IMR-90 (cell line): ENCODE measurements around the gene LRPAP1. TPM values are rescaled to one million over a fixed set of nuclear protein-coding genes. Genes with fewer than 3 reads are reported as not detected.

Experiments
- ATAC-seq: fragments of 200-7000 bp; cut with Tn5 transposase; 2 replicates; pipeline ENCODE4 v1.9.1; 2020; ENCODE audit warnings: low read depth, mild to moderate bottlenecking, moderate library complexity
- BruUV-seq: library from RNA; stranded (reverse); fragments of 400-500 nt; replicated peaks from 2 replicates; lab custom pipeline; 2021; lab: Mats Ljungman, UMichigan
- CTCF ChIA-PET: fragments of 300-600 bp; formaldehyde crosslinking; extraction: SDS; loops from one replicate; lab custom pipeline; 2021; ENCODE audit warnings: antibody characterized with exemption; lab: Yijun Ruan, JAX
- POLR2A ChIA-PET: fragments of 300-600 bp; sonication (Branson Sonifier 250); formaldehyde crosslinking; loops from one replicate; lab custom pipeline; 2022; ENCODE audit warnings: antibody characterized with exemption; ENCODE audit not compliant: unreplicated experiment; lab: Charles Lee
- DNase-seq: peaks from one replicate; pipeline ENCODE4 v3.0.0; 2013
- H2AFZ ChIP-seq: replicated peaks from 2 replicates; pipeline ENCODE3; 2013; ENCODE audit warnings: low read length, mild to moderate bottlenecking; ENCODE audit not compliant: poor library complexity
- H2AK5ac ChIP-seq: 2 replicates; pipeline ENCODE4 v1.6.1; 2013; ENCODE audit warnings: low read depth, low read length, inconsistent platforms
- H2AK9ac ChIP-seq: replicated peaks from 2 replicates; pipeline ENCODE3; 2013; ENCODE audit warnings: mild to moderate bottlenecking, low read depth, low read length, moderate library complexity; ENCODE audit not compliant: poor library complexity
- H2BK120ac ChIP-seq: 2 replicates; pipeline ENCODE4 v1.6.1; 2013; ENCODE audit warnings: low read depth, low read length, inconsistent platforms
- H2BK15ac ChIP-seq: 3 replicates; pipeline ENCODE4 v1.6.1; 2013; ENCODE audit warnings: low read depth, low read length, inconsistent platforms
- H2BK20ac ChIP-seq: 2 replicates; pipeline ENCODE4 v1.6.1; 2013; ENCODE audit warnings: low read depth, mild to moderate bottlenecking, inconsistent platforms, low read length, moderate library complexity
- H2BK5ac ChIP-seq: 2 replicates; pipeline ENCODE4 v1.6.1; 2013; ENCODE audit warnings: mild to moderate bottlenecking, low read depth, low read length, inconsistent platforms; ENCODE audit not compliant: poor library complexity, severe bottlenecking
- H3K14ac ChIP-seq: replicated peaks from 2 replicates; pipeline ENCODE4 v1.6.1; 2013; ENCODE audit warnings: low read depth, low read length, inconsistent platforms
- H3K18ac ChIP-seq: 2 replicates; pipeline ENCODE4 v1.6.1; 2013; ENCODE audit warnings: low read depth, low read length, control low read depth
- H3K23ac ChIP-seq: 2 replicates; pipeline ENCODE4 v1.6.1; 2013; ENCODE audit warnings: low read depth, low read length, inconsistent platforms
- H3K27ac ChIP-seq: 2 replicates; pipeline ENCODE4 v1.5.1; 2013; ENCODE audit warnings: mild to moderate bottlenecking, control low read depth, low read length; ENCODE audit not compliant: insufficient read depth
- H3K27me3 ChIP-seq: 2 replicates; pipeline ENCODE4 v1.6.1; 2013; ENCODE audit warnings: low read length; ENCODE audit not compliant: control insufficient read depth, insufficient read depth
- H3K36me3 ChIP-seq: 2 replicates; pipeline ENCODE4 v1.6.1; 2013; ENCODE audit warnings: low read length, mixed read lengths; ENCODE audit not compliant: control insufficient read depth, insufficient read depth
- H3K4ac ChIP-seq: 2 replicates; pipeline ENCODE4 v1.6.1; 2013; ENCODE audit warnings: low read depth, low read length, inconsistent platforms
- H3K4me1 ChIP-seq: 2 replicates; pipeline ENCODE4 v1.6.1; 2013; ENCODE audit warnings: low read length, mixed read lengths; ENCODE audit not compliant: control insufficient read depth, insufficient read depth
- H3K4me2 ChIP-seq: 2 replicates; pipeline ENCODE4 v1.6.1; 2013; ENCODE audit warnings: low read depth, mild to moderate bottlenecking, control low read depth, low read length, moderate library complexity
- H3K4me3 ChIP-seq: 2 replicates; pipeline ENCODE4 v1.5.1; 2013; ENCODE audit warnings: low read depth, mild to moderate bottlenecking, control low read depth, low read length, moderate library complexity; ENCODE audit not compliant: insufficient read depth
- H3K56ac ChIP-seq: 2 replicates; pipeline ENCODE4 v1.6.1; 2013; ENCODE audit warnings: low read length, inconsistent platforms; ENCODE audit not compliant: insufficient read depth; ENCODE audit errors: extremely low read depth
- H3K79me1 ChIP-seq, 2 experiments: 2 replicates each; pipeline ENCODE4 v1.6.1; 2013; ENCODE audit warnings: low read length in 2 of 2, inconsistent platforms in 1 of 2, low read depth in 1 of 2
- H3K9ac ChIP-seq: 2 replicates; pipeline ENCODE4 v1.6.1; 2013; ENCODE audit warnings: low read depth, low read length, control low read depth
- H3K9me1 ChIP-seq: 2 replicates; pipeline ENCODE4 v1.6.1; 2013; ENCODE audit warnings: low read length, inconsistent platforms; ENCODE audit not compliant: insufficient read depth
- H3K9me3 ChIP-seq: 2 replicates; pipeline ENCODE4 v1.6.1; 2013; ENCODE audit warnings: low read length; ENCODE audit not compliant: control insufficient read depth, insufficient read depth
- H4K20me1 ChIP-seq: 2 replicates; pipeline ENCODE4 v1.6.1; 2013; ENCODE audit warnings: low read length, inconsistent platforms; ENCODE audit not compliant: insufficient read depth
- H4K5ac ChIP-seq: 2 replicates; pipeline ENCODE4 v1.6.1; 2013; ENCODE audit warnings: mild to moderate bottlenecking, low read depth, low read length, control low read depth
- H4K8ac ChIP-seq, 2 experiments: 2 replicates each; pipeline ENCODE4 v1.6.1; 2013; ENCODE audit warnings: low read depth in 2 of 2, low read length in 2 of 2, control low read depth in 1 of 2, inconsistent platforms in 1 of 2
- H4K91ac ChIP-seq: 2 replicates; pipeline ENCODE4 v1.6.1; 2013; ENCODE audit warnings: low read depth, low read length, inconsistent platforms; ENCODE audit not compliant: insufficient read depth
- CEBPB ChIP-seq: IDR thresholded peaks from 2 replicates; pipeline ENCODE4 v1.6.1; 2012; ENCODE audit warnings: low read depth, low read length, improper control_type of control experiment
- MXI1 ChIP-seq: IDR thresholded peaks from 2 replicates; pipeline ENCODE4 v1.6.1; 2012; ENCODE audit warnings: low read depth, mild to moderate bottlenecking, low read length, moderate library complexity, borderline replicate concordance
- POLR2A ChIP-seq: IDR thresholded peaks from 2 replicates; pipeline ENCODE4 v1.6.1; 2012; ENCODE audit warnings: mild to moderate bottlenecking, low read depth, low read length
- RAD21 ChIP-seq: IDR thresholded peaks from 2 replicates; pipeline ENCODE4 v1.6.1; 2012; ENCODE audit warnings: low read length, improper control_type of control experiment
- RCOR1 ChIP-seq: IDR thresholded peaks from 2 replicates; pipeline ENCODE4 v1.6.1; 2012; ENCODE audit warnings: mild to moderate bottlenecking, low read length, improper control_type of control experiment; ENCODE audit not compliant: insufficient replicate concordance
- RFX5 ChIP-seq: IDR thresholded peaks from 2 replicates; pipeline ENCODE4 v1.8.0; 2012; ENCODE audit warnings: low read depth, mild to moderate bottlenecking, low read length, moderate library complexity
- SMC3 ChIP-seq: fragments of 150-350 bp; IDR thresholded peaks from 2 replicates; pipeline ENCODE4 v1.6.1; 2016; ENCODE audit warnings: low read depth, mild to moderate bottlenecking, antibody characterized with exemption, low read length, moderate library complexity
- WGBS, 2 experiments: methylation state at CpG; one replicate each; pipeline versions ENCODE4 v1.1.5 to v1.1.7; 2013; ENCODE audit warnings: missing lambda C conversion rate in 2 of 2; ENCODE audit not compliant: insufficient read length in 1 of 2; ENCODE audit errors: extremely low coverage in 2 of 2; 5-methylcytosine and 5-hydroxymethylcytosine counted together
- dilution Hi-C: fragments of 300-500 bp; cut with HindIII; formaldehyde crosslinking; loops from one replicate; pipeline ENCODE4 v1.14.3; 2018; ENCODE audit warnings: low sequenced_read_pairs; ENCODE audit not compliant: unreplicated experiment
- in situ Hi-C: fragments of 300-500 bp; cut with MboI; formaldehyde crosslinking; loops from 3 replicates; pipeline ENCODE4 v1.14.3; 2019; ENCODE audit warnings: low sequenced_read_pairs, inconsistent platforms, mixed read lengths
- intact Hi-C: fragments of 100-400 bp; cut with micrococcal nuclease; formaldehyde crosslinking; loops from 2 replicates; pipeline ENCODE4 v1.10.0; 2022
- polyA plus RNA-seq, 3 experiments: library from polyadenylated mRNA; depleted of rRNA; stranded (reverse); fragments of >200 nt; gene quantifications; 2 replicates each; pipeline ENCODE4 v1.2.3, GENCODE V29; 2012; ENCODE audit warnings: low replicate concordance in 1 of 3
- total RNA-seq: library from RNA; depleted of rRNA; stranded (reverse); fragments of >200 nt; gene quantifications from 2 replicates; pipeline ENCODE4 v1.2.3, GENCODE V29; 2012

The LRPAP1 gene
- total and polyA plus RNA-seq, 2 of the 4 experiments (the other 2 are of a cell fraction), result 135 to 175 TPM

GRCh38 chr4:3492741-3493719 lies 39.2 kb downstream of the LRPAP1 start:
- intact Hi-C loops, result no loop called here
- 74% methylated on average over 40 of the region's 55 CpGs; no CpG with 5 or more reads in 1 of the 2 experiments for WGBS, 2 experiments
- peak overlapping the region; percentile 58 for H2AFZ ChIP-seq

More at GRCh38 chr4:3492741-3493719, 39.2 kb downstream of the LRPAP1 start:
- Histone ChIP-seq H3K27me3 (peaks cover 14% of the 10 kb centered on the region; the same call in 1 of the 2 replicates), H3K36me3 (peaks cover 2% of the 10 kb centered on the region; the same call in 1 of the 2 replicates), H3K23ac (no peak overlapping the region), H3K4ac (no peak overlapping the region), H4K5ac (no peak overlapping the region), H3K4me3 (no peak overlapping the region), H3K4me2 (no peak overlapping the region), H2AK5ac (no peak overlapping the region), H2AK9ac (no peak overlapping the region), H3K4me1 (no peaks in the 10 kb centered on the region), H4K91ac (no peak overlapping the region), H3K9me1 (no peaks in the 10 kb centered on the region), H3K9ac (no peak overlapping the region), H2BK15ac (no peak overlapping the region), H2BK5ac (no peak overlapping the region), H3K56ac (no peak overlapping the region), H3K27ac (no peak overlapping the region), H4K20me1 (peaks cover 20% of the 10 kb centered on the region), H3K18ac (no peak overlapping the region), H3K79me1 (no peaks in the 10 kb centered on the region), H4K8ac (no peak overlapping the region), H2BK20ac (no peak overlapping the region), H2BK120ac (no peak overlapping the region), H3K9me3 (no peaks in the 10 kb centered on the region), H3K14ac (no peak overlapping the region)
- dilution Hi-C loops, result no loop called here
- in situ Hi-C loops, result no loop called here
- no peak for ATAC-seq
- no TSS peak for BruUV-seq
- peak; percentile 52 for DNase-seq
- ChIA-PET POLR2A (no interaction called here), CTCF (no interaction called here)
- TF ChIP-seq RFX5 (no peak), SMC3 (no peak), MXI1 (no peak), CEBPB (no peak), RCOR1 (no peak), POLR2A (no peak), RAD21 (no peak)
